ENCODE data around the gene CIAO2B.

The CIAO2B gene

DNA sequence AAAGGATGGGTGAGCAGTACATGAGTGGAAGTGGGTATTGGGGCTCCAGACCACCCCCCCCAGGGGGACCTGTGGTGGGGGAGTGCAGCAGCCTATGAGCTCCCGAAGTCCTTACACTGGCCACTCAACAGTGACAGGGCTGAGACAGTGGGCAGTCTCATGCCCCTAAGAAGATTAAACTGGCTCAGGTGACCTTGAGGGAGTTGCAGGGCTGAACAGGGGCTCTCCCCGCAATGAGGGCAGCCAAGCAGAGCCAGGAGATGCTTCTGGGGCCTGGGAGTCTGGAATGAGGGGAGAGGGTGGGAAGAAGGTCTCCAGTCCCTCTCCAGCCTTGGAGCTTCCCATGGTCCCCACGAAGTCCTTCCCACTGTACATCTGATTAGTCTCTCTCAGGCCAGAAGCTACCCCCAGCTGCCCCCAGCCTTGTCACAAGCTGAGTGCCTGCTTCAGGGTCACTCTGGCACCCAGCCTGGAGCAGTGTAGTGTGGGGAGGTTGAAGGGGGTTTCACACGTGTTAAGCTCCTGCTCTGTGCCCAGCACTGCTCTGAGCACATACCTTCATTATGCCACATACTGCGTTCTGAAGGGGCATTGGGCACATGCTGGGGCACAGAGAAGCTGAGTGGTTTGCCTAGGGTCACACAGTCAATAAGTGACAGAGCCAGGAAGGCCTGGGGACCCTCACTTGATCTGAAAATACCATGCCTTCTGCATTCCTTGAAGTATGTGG is 14.5 kb downstream of the CIAO2B start:
- no peak for DNase-seq (ENCODE audit: low read depth)

GRCh38 chr16:66918803-66919568 is 15.2 kb downstream of the CIAO2B start, which contains the start of gene CDH16:
Gene CDH16, minus strand, starts transcription at chr16:66918885. Its CDS starts 820 bp downstream, at chr16:66918065.
- DNase-seq (ENCODE audit: low read depth), result no peak

- DNase-seq (ENCODE audit: low read depth), result no peak
Measured at GRCh38 chr16:66918355-66918754, 15.8 kb downstream of the CIAO2B start.

DNA sequence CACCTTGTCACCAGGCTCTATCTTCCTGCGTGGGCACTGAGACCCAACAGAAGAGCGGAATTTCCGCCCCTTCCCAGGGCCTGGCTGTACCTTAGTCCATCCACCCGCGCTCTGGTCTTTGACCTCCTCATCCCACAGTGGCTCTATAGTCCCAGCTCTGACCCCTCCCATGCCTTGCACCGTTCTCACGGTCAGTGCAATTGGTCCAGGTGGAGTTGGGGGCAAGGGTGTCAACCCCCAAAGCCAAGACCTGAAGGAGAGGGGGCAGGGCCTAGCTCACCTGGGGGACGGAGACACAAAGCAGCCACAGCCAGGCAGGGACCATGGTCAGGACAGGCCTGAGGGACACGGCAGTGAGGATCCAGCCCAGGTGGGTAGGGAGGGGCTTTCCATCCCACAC is 16.5 kb downstream of the CIAO2B start:
- DNase-seq (ENCODE audit: low read depth), result no peak

- no peak for DNase-seq (ENCODE audit: low read depth)
Measured at GRCh38 chr16:66916518-66916917, 17.7 kb downstream of the CIAO2B start.

- no peak for DNase-seq (ENCODE audit: low read depth)
Measured at GRCh38 chr16:66915041-66915440, 19.2 kb downstream of the CIAO2B start.

GRCh38 chr16:66914541-66914940 is 19.7 kb downstream of the CIAO2B start:
- DNase-seq (ENCODE audit: low read depth), result no peak

- DNase-seq (ENCODE audit: low read depth), result no peak
Measured at GRCh38 chr16:66913711-66914110, 20.5 kb downstream of the CIAO2B start.

GRCh38 chr16:66913081-66913480 is 21.1 kb downstream of the CIAO2B start:
- no peak for DNase-seq (ENCODE audit: low read depth)

- DNase-seq (ENCODE audit: low read depth), result no peak
Measured at GRCh38 chr16:66911801-66912200, 22.4 kb downstream of the CIAO2B start.

- no peak for DNase-seq (ENCODE audit: low read depth)
Measured at GRCh38 chr16:66911112-66911511, 23.1 kb downstream of the CIAO2B start.

DNA sequence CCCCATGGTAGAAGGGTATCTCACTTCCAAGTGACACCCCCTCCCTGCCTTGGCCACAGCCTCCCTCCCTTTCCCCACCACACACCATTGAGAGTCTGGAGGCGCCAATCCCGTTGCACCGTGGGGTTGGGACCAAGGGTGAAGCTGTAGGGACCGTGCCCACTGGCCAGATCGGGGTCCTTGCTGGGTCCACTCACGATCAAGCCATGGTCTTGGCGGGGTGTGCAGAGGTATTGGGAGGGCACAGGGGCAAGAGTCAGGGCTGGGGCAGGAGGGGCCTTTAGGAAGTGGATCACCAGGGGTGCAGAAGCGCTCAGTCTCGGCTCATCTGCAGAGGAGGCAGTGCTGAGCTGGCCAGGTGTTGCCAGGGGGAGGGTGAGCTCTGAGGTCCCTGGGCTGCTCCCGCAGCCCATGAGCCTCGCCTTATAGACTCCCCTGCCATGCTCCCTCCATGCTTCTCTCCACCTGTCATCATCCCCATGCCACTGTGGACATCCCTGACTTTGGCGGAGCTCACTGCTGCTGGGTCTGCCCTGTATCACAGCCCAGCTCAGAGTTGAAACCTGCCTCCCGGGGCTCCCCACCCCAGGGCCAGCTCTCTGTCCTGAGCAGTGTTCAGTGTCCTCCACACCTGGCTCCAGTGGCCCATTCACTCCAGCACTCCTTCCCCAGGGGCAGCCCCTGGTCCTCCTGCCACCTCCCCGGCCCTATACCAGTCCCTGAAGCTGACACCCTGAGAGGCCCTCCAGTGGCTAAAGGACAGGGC is 23.8 kb downstream of the CIAO2B start:
- no peak for DNase-seq (ENCODE audit: low read depth)

DNA sequence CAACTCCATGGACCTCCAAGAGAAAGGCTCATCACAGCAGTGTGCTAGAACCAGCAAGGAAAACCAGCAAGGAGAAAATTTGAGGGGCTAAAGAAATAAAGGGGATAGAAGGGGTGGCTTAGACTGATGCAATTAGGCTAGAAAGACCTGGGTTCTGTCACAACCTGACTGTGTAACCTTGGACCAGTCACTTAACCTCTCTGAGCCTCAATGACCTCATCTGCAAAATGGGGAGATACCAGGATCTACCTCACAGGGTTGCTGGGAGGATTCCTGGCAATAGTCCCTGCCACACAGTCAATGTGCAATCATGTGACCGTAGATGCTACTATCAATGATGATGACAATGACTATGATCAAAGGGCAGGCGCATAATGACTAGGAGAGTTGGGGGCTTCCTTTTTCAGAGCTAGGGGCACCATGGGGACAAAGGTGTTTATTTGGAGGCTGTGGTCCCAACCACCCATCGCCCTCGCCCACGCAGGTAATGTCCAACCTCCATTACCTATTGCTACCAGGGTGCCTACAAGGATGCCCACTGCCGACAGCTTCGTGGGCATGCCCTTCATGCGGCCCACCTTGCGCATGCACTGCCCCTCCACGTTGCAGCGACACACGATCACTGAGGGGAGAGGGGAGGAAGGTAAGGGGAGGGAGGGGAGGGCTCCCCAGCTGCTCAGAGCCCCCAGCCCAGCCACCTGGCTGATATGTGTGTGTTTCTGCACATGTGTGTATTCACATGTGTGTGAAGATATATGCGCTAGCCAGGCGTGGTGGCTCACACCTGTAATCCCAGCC is 25.2 kb downstream of the CIAO2B start:
- DNase-seq (ENCODE audit: low read depth), result no peak

- no peak for DNase-seq (ENCODE audit: low read depth)
Measured at GRCh38 chr16:66908116-66908515, 26.1 kb downstream of the CIAO2B start.

GRCh38 chr16:66906916-66907836 is 27.0 kb downstream of the CIAO2B start:
- no peak for DNase-seq (ENCODE audit: low read depth)

DNA sequence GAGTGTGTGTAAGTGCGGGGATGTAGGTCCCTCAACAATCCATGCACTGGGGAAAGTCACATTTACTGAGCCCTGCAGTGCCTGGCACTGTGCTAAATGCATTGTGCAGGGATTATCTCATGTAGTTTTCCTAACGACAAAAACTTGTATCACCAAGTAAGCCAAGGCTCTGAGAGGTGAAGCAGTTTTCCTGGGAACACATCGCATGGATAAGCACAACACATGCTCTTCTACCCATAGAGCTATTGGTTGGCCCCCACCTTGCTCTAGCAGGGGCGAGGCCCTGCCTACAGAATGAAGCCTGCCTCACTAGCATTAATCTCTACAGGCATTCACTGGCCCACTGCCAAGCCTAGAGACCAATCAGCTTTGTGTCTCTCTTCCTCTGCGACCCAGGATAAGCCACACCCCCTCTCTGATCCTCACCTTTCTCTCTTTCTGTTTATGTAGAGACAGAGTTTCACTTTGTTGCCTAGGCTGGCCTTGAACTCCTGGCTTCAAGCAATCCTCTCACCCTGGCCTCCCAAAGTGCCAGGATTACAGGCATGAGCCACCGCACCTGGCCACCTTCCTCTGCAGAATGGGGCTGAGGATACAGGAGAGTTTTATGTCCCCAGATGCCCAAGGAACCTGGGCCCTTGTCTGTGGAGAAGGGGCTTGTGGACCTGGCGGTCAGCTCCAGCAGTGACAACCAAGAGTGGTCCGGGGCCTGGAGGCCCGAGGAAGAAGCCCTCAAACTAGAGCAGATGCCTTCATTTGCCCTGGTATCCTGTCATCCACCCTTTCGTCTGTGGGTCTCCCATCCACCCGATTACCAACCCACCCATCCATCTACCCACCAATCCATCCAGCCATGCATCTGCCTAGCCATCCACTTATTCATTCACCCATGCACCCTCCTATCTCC is 28.3 kb downstream of the CIAO2B start:
- no peak for DNase-seq (ENCODE audit: low read depth)

GRCh38 chr16:66904846-66905632 is 29.2 kb downstream of the CIAO2B start:
- DNase-seq (ENCODE audit: low read depth), result no peak

- DNase-seq (ENCODE audit: low read depth), result no peak
Measured at GRCh38 chr16:66904428-66904845, 29.8 kb downstream of the CIAO2B start.
